HG03442 (cell line): Measurements from ENCODE around the gene MAPK8IP3.

Experiments used
- ATAC-seq: cut with Tn5 transposase; IDR thresholded peaks from one replicate; pipeline ENCODE4 v1.9.1; 2021; ENCODE audit warnings: mild to moderate bottlenecking, moderate library complexity; ENCODE audit not compliant: unreplicated experiment

The MAPK8IP3 gene

DNA sequence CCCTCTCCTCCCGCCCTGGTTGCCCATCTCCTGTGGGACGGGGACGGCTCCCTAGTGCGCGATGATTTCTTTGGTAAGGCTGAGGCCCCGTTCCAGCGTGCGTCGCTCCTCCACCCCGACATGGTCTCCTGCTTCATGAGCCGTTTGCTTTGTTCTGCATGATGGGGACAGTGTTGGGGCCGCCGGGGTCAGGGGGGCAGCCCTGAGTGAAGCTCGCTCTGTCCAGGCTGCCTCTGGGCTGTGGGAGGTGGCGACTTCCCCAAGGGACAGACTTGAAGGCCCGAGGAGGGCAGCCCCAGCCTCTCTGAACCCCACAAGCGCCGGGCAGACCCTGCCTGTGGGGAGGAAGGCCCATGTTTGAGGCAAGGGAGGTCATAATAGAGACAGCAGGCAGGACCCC is 52.9 kb downstream of the MAPK8IP3 start:
- no peak for ATAC-seq

DNA sequence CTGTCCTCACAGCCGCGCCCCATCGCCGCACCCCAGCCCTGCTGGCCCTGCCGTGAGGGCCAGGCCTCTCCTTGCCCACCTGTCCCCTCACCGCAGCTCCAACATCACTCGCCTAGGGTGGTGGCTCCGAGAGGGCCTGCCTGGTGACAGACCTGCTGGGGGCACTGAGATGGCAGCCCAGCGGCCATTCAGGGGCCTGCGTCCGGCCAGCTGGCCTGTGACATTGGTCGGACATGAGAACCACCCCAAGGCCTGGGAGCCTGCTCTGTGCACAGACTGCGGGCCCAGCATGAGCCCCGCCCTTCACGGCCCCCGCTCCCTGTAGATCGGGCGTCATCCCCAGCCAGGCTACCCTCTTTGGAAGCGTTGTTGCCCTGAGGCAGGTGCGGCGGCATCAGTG is 53.5 kb downstream of the MAPK8IP3 start:
- ATAC-seq, result no peak

DNA sequence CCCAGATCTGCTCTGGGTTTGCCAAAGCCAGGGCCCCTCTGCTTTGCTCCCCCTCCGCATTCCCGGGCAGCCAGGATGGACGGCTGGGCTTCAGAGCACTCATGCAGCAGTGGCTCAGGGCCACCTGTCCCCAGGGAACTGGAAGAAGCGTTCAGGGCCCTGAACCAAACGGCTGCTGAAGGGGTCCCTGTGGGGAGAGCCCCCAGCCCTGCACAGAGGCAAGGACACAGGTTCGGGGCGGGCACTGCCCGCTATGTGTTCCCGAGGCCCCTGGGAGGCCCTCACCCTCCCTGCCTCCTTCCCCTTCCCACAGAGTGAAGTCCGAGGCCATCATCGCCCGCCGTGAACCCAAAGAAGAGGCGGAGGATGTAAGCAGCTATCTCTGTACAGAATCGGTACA is 54.9 kb downstream of the MAPK8IP3 start:
- ATAC-seq, result no peak

DNA sequence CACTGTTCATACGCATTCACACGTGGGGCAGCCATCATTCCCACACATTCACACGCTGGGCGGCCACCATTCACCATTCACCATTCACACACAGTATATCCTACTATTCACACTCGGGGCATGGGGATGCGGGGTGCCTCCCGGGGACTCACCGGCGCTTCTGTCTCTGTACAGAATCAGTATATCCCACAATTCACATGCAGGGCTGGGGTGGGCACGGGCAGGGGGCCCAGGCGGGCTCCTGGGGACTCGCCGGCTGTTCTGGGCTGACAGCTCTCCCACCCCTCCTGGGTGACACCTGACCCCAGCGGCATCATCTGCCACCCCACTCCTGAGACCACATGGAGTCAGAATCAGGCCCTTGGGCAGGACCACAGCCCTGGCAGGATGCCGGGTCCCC is 55.8 kb downstream of the MAPK8IP3 start:
- no peak for ATAC-seq

GRCh38 chr16:1762196-1762878 is 56.3 kb downstream of the MAPK8IP3 start:
- no peak for ATAC-seq

DNA sequence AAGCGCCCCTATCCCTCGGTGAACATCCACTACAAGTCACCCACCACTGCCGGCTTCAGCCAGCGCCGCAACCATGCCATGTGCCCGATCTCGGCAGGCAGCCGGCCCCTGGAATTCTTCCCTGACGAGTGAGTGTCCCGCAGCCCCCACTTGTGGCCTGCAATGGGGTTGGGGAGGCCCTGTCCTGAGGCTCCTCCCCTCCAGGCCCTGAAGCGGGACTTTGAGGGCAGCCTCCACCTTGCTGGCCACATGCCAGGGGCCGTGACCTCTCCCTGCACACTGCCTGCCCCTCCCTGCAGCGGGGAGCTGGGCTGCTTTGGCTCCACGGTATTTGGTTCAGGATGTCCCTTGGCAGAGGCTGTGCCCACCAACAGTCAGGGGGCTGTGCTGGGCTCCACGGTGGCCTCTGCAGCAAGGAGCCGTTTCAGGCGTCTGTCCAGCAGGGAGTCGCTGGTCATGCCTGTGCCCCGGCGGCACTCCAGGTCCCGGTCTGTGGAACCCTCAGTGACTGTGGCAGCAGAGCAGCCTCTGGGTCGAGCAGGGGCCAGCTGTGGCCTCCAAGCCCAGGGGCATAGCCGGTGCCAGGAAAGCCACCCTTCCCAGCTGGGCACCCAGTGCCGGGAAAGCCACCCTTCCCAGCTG is 57.0 kb downstream of the MAPK8IP3 start:
- no peak for ATAC-seq

GRCh38 chr16:1763521-1764511 is 57.8 kb downstream of the MAPK8IP3 start:
- no peak for ATAC-seq

- no peak for ATAC-seq
Observed at GRCh38 chr16:1764971-1765370, 59.0 kb downstream of the MAPK8IP3 start.

- no peak for ATAC-seq
Observed at GRCh38 chr16:1765826-1766225, 59.8 kb downstream of the MAPK8IP3 start.

DNA sequence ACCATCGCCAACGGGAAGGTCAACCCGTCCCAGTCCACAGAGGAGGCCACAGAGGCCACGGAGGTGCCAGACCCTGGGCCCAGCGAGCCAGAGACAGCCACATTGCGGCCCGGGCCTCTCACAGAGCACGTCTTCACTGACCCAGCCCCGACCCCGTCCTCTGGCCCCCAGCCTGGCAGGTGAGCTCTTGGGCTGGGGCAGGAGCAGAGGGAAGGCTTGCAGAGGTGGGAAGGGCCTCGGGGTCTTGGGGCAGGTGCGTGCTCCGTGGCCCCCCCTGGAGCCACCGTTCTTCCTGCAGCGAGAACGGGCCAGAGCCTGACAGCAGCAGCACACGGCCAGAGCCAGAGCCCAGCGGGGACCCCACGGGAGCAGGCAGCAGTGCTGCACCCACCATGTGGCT is 60.2 kb downstream of the MAPK8IP3 start:
- ATAC-seq, result no peak

DNA sequence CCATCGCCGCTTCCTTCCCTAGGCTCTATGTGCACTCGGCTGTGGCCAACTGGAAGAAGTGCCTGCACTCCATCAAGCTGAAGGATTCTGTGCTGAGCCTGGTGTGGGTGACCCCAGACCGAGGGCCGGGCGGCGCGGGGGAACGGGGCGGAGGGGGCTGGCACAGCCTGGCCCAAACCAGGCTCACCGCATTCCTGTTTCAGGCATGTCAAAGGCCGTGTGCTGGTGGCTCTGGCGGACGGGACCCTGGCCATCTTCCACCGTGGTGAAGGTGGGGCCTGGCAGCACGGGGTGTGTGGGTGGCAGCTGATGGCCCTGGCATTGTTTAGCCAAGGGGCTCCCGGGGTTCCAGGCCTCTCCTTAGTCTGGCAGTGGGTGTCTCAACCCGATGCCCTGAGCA is 60.7 kb downstream of the MAPK8IP3 start:
- no peak for ATAC-seq

- no peak for ATAC-seq
Observed at GRCh38 chr16:1767116-1767994, 61.4 kb downstream of the MAPK8IP3 start.

GRCh38 chr16:1768061-1768766 is 62.2 kb downstream of the MAPK8IP3 start:
- ATAC-seq, result no peak

- no peak for ATAC-seq
Observed at GRCh38 chr16:1768767-1769401, 62.9 kb downstream of the MAPK8IP3 start.

GRCh38 chr16:1769402-1770300 is 63.7 kb downstream of the MAPK8IP3 start:
- ATAC-seq, result no peak

GRCh38 chr16:1770328-1771187 is 64.6 kb downstream of the MAPK8IP3 start:
- no peak for ATAC-seq

GRCh38 chr16:1771188-1771863 is 65.3 kb downstream of the MAPK8IP3 start, which contains the start of gene NME3:
NME3 (minus strand) TSS chr16:1771543; CDS start chr16:1771534, 9 bp downstream.
- ATAC-seq, result no peak
